CD4-positive, CD25-positive, alpha-beta regulatory T cell (primary cell): ENCODE measurements around the gene PARP6. TPM values are rescaled to one million over a fixed set of nuclear protein-coding genes. Genes with fewer than 3 reads are reported as not detected.
A peak's percentile ranks its signal among the peaks of the same experiment; 100 is the strongest.

ENCODE experiments used
- ATAC-seq, 2 donors: fragments of 150-1000 bp; cut with Tn5 transposase; one replicate each; pipeline ENCODE4 v1.10.0; 2021; ENCODE audit warnings: low read depth in 2 of 2, moderate number of reproducible peaks in 2 of 2, moderate library complexity in 1 of 2
- DNase-seq, 3 donors: peaks; one replicate each; pipeline versions ENCODE4 v3.0.0 to v3.0.0-alpha.2; 2012 to 2022; ENCODE audit warnings: mixed read lengths in 1 of 3
- H3K27ac ChIP-seq: one replicate; pipeline ENCODE4 v1.7.0; 2013; ENCODE audit warnings: mild to moderate bottlenecking, low read length; ENCODE audit not compliant: insufficient read depth, poor library complexity, severe bottlenecking
- H3K27me3 ChIP-seq: one replicate; pipeline ENCODE4 v1.7.0; 2013; ENCODE audit warnings: low read length; ENCODE audit not compliant: control insufficient read depth, insufficient read depth
- H3K36me3 ChIP-seq: one replicate; pipeline ENCODE4 v1.7.0; 2013; ENCODE audit warnings: mild to moderate bottlenecking, low read length, moderate library complexity; ENCODE audit not compliant: control insufficient read depth, insufficient read depth
- H3K4me1 ChIP-seq: 2 replicates; pipeline ENCODE4 v1.7.0; 2013; ENCODE audit warnings: mild to moderate bottlenecking, low read length; ENCODE audit not compliant: insufficient read depth, control insufficient read depth, poor library complexity, severe bottlenecking
- H3K4me3 ChIP-seq: one replicate; pipeline ENCODE4 v1.7.0; 2013; ENCODE audit warnings: low read depth, mild to moderate bottlenecking, low read length, moderate library complexity
- H3K9me3 ChIP-seq, 2 experiments: 1 replicate in 1 of 2; 2 replicates in 1 of 2; pipeline ENCODE4 v1.7.0; 2013; ENCODE audit warnings: low read length in 2 of 2, mild to moderate bottlenecking in 1 of 2, moderate library complexity in 1 of 2; ENCODE audit not compliant: control insufficient read depth in 2 of 2
- H3K27ac Mint-ChIP-seq, 3 donors: one replicate each; pipeline ENCODE4 v1.8.0; 2020 to 2022; ENCODE audit warnings: mild to moderate bottlenecking in 3 of 3, mixed read lengths in 3 of 3, moderate library complexity in 2 of 3
- H3K27me3 Mint-ChIP-seq: one replicate; pipeline ENCODE4 v1.8.0; 2022; ENCODE audit warnings: mild to moderate bottlenecking, mixed read lengths
- H3K36me3 Mint-ChIP-seq: one replicate; pipeline ENCODE4 v1.8.0; 2020; ENCODE audit warnings: mixed read lengths
- H3K4me1 Mint-ChIP-seq, 4 donors: one replicate each; pipeline ENCODE4 v1.8.0; 2020 to 2022; ENCODE audit warnings: mixed read lengths in 4 of 4, mild to moderate bottlenecking in 1 of 4
- H3K4me3 Mint-ChIP-seq, 4 donors: one replicate each; pipeline ENCODE4 v1.8.0; 2020 to 2022; ENCODE audit warnings: mild to moderate bottlenecking in 4 of 4, mixed read lengths in 4 of 4, moderate library complexity in 3 of 4
- H3K9me3 Mint-ChIP-seq, 7 donors: one replicate each; pipeline ENCODE4 v1.8.0; 2020 to 2022; ENCODE audit warnings: mixed read lengths in 7 of 7, mild to moderate bottlenecking in 3 of 7, moderate library complexity in 2 of 7
- polyA plus RNA-seq, 4 donors: library from polyadenylated mRNA; unstranded; fragments of 300-500 nt; fragmentation: Illumina TruSeq; gene quantifications; one replicate each; pipeline ENCODE4 v1.2.3, GENCODE V29; 2021
- total RNA-seq: library from RNA; stranded (reverse); gene quantifications from one replicate; pipeline ENCODE4 v1.2.3, GENCODE V29; 2022

PARP6 gene
- total and polyA plus RNA-seq, 5 donors from 2014 or later: 14.5 to 101 (median 16.7) TPM

- no peaks in the 10 kb centered on the region for H3K9me3 Mint-ChIP-seq
- Histone ChIP-seq H3K27ac (peak overlapping the region; percentile 17), H3K27me3 (no peaks in the 10 kb centered on the region), H3K9me3 (no peaks in the 10 kb centered on the region), H3K4me1 (peaks cover 5% of the 10 kb centered on the region), H3K4me3 (no peak overlapping the region), H3K36me3 (peaks cover 90% of the 10 kb centered on the region)
- DNase-seq (no peak), ATAC-seq (no peak)
- H3K4me1 Mint-ChIP-seq: peaks cover 12 to 28% (median 23%) of the 10 kb centered on the region in 4 donors
- H3K4me3 Mint-ChIP-seq: no peak overlapping the region
- peaks cover 4% of the 10 kb centered on the region for H3K27me3 Mint-ChIP-seq
- H3K27ac Mint-ChIP-seq: peak overlapping the region in 1 of 3 donors; percentile 14
- peaks cover 21% of the 10 kb centered on the region for H3K36me3 Mint-ChIP-seq
Measured at GRCh38 chr15:72216079-72216478, 56.3 kb downstream of the PARP6 start.

GRCh38 chr15:72207558-72208085 is 64.7 kb downstream of the PARP6 start:
- H3K27me3 ChIP-seq: no peaks in the 10 kb centered on the region
- DNase-seq (no peak), ATAC-seq (no peak)
- peaks cover 4% of the 10 kb centered on the region for H3K27me3 Mint-ChIP-seq
- H3K4me1 ChIP-seq: no peaks in the 10 kb centered on the region
- H3K4me3 ChIP-seq: no peak overlapping the region
- no peaks in the 10 kb centered on the region for H3K9me3 ChIP-seq
- peaks cover 97% of the 10 kb centered on the region for H3K36me3 ChIP-seq
- no peak overlapping the region for H3K27ac Mint-ChIP-seq
- no peak overlapping the region for H3K27ac ChIP-seq
- no peak overlapping the region for H3K4me3 Mint-ChIP-seq
- no peaks in the 10 kb centered on the region for H3K9me3 Mint-ChIP-seq
- peaks cover 0 to 12% (median 8%) of the 10 kb centered on the region in 4 donors for H3K4me1 Mint-ChIP-seq
- H3K36me3 Mint-ChIP-seq: peaks cover 43% of the 10 kb centered on the region

GRCh38 chr15:72206677-72207000 is 65.7 kb downstream of the PARP6 start:
- Mint-ChIP-seq H3K4me3 (no peak overlapping the region), H3K36me3 (peaks cover 47% of the 10 kb centered on the region), H3K4me1 (peaks cover 0 to 12% (median 8%) of the 10 kb centered on the region in 4 donors), H3K27ac (no peak overlapping the region), H3K9me3 (no peaks in the 10 kb centered on the region), H3K27me3 (peaks cover 4% of the 10 kb centered on the region)
- no peak overlapping the region for H3K27ac ChIP-seq
- no peak overlapping the region for H3K4me3 ChIP-seq
- no peaks in the 10 kb centered on the region for H3K27me3 ChIP-seq
- peaks cover 97% of the 10 kb centered on the region for H3K36me3 ChIP-seq
- no peak for ATAC-seq
- no peaks in the 10 kb centered on the region for H3K4me1 ChIP-seq
- no peaks in the 10 kb centered on the region for H3K9me3 ChIP-seq
- no peak for DNase-seq

GRCh38 chr15:72205896-72206676 is 66.3 kb downstream of the PARP6 start:
- Mint-ChIP-seq H3K4me3 (no peak overlapping the region), H3K36me3 (peaks cover 47% of the 10 kb centered on the region), H3K4me1 (peaks cover 0 to 12% (median 6%) of the 10 kb centered on the region in 4 donors), H3K9me3 (no peaks in the 10 kb centered on the region), H3K27me3 (no peaks in the 10 kb centered on the region), H3K27ac (no peak overlapping the region)
- H3K4me3 ChIP-seq: no peak overlapping the region
- ATAC-seq (no peak), DNase-seq (no peak)
- H3K27me3 ChIP-seq: no peaks in the 10 kb centered on the region
- H3K27ac ChIP-seq: no peak overlapping the region
- no peaks in the 10 kb centered on the region for H3K9me3 ChIP-seq
- H3K4me1 ChIP-seq: no peaks in the 10 kb centered on the region
- H3K36me3 ChIP-seq: peaks cover 97% of the 10 kb centered on the region

- H3K36me3 Mint-ChIP-seq: peaks cover 48% of the 10 kb centered on the region
- H3K27ac Mint-ChIP-seq: no peak overlapping the region
- peaks cover 0 to 12% (median 3%) of the 10 kb centered on the region in 4 donors for H3K4me1 Mint-ChIP-seq
- no peaks in the 10 kb centered on the region for H3K9me3 Mint-ChIP-seq
- H3K9me3 ChIP-seq: no peaks in the 10 kb centered on the region
- DNase-seq (no peak), ATAC-seq (no peak)
- H3K4me1 ChIP-seq: no peaks in the 10 kb centered on the region
- no peaks in the 10 kb centered on the region for H3K27me3 ChIP-seq
- peaks cover 97% of the 10 kb centered on the region for H3K36me3 ChIP-seq
- no peak overlapping the region for H3K4me3 Mint-ChIP-seq
- no peak overlapping the region for H3K27ac ChIP-seq
- no peaks in the 10 kb centered on the region for H3K27me3 Mint-ChIP-seq
- H3K4me3 ChIP-seq: no peak overlapping the region
Measured at GRCh38 chr15:72205273-72205672, 67.1 kb downstream of the PARP6 start.

GRCh38 chr15:72203507-72203837 is 68.9 kb downstream of the PARP6 start:
- ATAC-seq (no peak), DNase-seq (no peak)
- H3K9me3 Mint-ChIP-seq: no peaks in the 10 kb centered on the region
- H3K9me3 ChIP-seq: no peaks in the 10 kb centered on the region
- H3K27ac ChIP-seq: no peak overlapping the region
- peaks cover 41% of the 10 kb centered on the region for H3K36me3 Mint-ChIP-seq
- peaks cover 0 to 10% (median 7%) of the 10 kb centered on the region in 4 donors for H3K4me1 Mint-ChIP-seq
- no peak overlapping the region for H3K4me3 ChIP-seq
- peak overlapping the region in 2 of 3 donors; percentile 24 to 65 for H3K27ac Mint-ChIP-seq
- H3K27me3 ChIP-seq: no peaks in the 10 kb centered on the region
- H3K4me3 Mint-ChIP-seq: no peak overlapping the region
- H3K4me1 ChIP-seq: no peaks in the 10 kb centered on the region
- peaks cover 4% of the 10 kb centered on the region for H3K27me3 Mint-ChIP-seq
- peaks cover 99% of the 10 kb centered on the region for H3K36me3 ChIP-seq

- no peaks in the 10 kb centered on the region for H3K27me3 ChIP-seq
- no peak overlapping the region for H3K27ac ChIP-seq
- Mint-ChIP-seq H3K9me3 (no peaks in the 10 kb centered on the region), H3K27ac (no peak overlapping the region), H3K4me3 (no peak overlapping the region), H3K36me3 (peaks cover 39% of the 10 kb centered on the region), H3K27me3 (peaks cover 6% of the 10 kb centered on the region), H3K4me1 (peaks cover 0 to 14% (median 8%) of the 10 kb centered on the region in 4 donors)
- ATAC-seq: no peak
- H3K4me1 ChIP-seq: no peaks in the 10 kb centered on the region
- H3K4me3 ChIP-seq: no peak overlapping the region
- peaks cover 96% of the 10 kb centered on the region for H3K36me3 ChIP-seq
- no peaks in the 10 kb centered on the region for H3K9me3 ChIP-seq
- DNase-seq: no peak
Measured at GRCh38 chr15:72202801-72203506, 69.4 kb downstream of the PARP6 start.
